ENCODE results near the gene CHST11. TPM values are rescaled to one million over a fixed set of nuclear protein-coding genes. Genes with fewer than 3 reads are reported as not detected.

Gene CHST11
- total RNA-seq, 1 donor: 10.8 TPM

DNA sequence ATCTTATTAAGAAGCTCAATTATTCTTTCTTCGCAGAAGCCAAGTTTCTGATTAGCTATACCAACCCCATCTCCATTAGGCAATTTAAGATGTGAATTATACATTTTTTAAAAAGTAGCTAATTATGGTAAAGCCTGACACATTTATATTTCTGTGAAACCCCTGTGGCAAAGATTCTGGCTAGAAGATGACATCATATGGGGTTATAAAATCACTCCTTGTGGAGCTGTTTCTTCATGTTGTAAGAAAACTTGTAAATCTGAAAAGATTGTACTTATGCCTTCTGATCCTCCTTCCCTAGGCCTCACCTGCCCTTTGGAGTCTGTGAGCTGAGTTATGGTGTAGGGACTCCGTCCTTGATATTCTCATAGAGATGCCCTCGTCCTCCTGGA is 78.1 kb downstream of the CHST11 start:
- TF ChIP-seq, protein P1, sequence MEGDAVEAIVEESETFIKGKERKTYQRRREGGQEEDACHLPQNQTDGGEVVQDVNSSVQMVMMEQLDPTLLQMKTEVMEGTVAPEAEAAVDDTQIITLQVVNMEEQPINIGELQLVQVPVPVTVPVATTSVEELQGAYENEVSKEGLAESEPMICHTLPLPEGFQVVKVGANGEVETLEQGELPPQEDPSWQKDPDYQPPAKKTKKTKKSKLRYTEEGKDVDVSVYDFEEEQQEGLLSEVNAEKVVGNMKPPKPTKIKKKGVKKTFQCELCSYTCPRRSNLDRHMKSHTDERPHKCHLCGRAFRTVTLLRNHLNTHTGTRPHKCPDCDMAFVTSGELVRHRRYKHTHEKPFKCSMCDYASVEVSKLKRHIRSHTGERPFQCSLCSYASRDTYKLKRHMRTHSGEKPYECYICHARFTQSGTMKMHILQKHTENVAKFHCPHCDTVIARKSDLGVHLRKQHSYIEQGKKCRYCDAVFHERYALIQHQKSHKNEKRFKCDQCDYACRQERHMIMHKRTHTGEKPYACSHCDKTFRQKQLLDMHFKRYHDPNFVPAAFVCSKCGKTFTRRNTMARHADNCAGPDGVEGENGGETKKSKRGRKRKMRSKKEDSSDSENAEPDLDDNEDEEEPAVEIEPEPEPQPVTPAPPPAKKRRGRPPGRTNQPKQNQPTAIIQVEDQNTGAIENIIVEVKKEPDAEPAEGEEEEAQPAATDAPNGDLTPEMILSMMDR (IDR thresholded peaks at IDR 0.05; ENCODE audit: insufficient read depth, low read length): no peak
- no peak overlapping the region for H3K4me3 ChIP-seq (ENCODE audit: low read depth, low read length)
- no peak for DNase-seq (ENCODE audit: low read depth)

DNA sequence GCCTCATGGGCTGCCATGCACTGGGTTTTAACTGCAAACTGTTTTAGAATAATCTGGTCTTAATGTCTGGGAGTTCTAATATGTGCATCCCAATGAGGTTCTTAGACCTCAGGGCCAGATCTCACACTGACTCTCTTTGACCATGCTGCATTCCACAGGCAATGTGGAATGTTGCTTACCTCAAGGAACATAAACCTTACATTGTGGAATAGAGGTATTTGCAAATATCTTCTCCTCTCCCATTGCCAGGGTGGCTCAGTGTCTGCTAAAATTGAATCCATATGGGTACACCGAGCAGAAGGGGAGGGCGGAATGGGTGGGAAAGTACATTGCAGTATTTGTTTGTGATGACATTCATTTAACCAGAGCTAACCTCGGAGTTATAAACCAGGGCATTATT is 78.6 kb downstream of the CHST11 start:
- TF ChIP-seq, protein P1 (IDR thresholded peaks at IDR 0.05; ENCODE audit: insufficient read depth, low read length): no peak
- DNase-seq (ENCODE audit: low read depth): peak; percentile 39
- H3K4me3 ChIP-seq (ENCODE audit: low read depth, low read length): no peak overlapping the region

DNA sequence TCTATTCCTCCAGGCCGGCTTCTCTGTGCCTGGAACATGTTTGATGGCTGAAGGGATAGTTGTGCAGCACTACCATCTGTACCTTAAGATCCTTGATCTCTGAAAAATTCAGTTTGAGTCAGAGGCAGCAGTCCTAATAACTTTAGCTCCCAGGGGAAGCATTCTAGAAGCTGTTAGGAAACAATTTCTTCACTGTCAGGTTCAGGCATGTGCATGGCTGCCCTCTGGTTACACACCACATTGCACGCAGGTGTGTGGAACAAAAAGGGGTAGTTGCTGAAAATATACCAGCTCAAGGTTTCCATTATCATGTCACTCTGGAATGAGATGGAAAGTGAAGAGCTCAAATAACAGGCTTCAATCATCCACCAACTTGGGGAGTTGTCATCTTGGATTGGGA is 80.1 kb downstream of the CHST11 start:
- no peak for DNase-seq (ENCODE audit: low read depth)
- TF ChIP-seq, protein P1 (IDR thresholded peaks at IDR 0.05; ENCODE audit: insufficient read depth, low read length): no peak
- H3K4me3 ChIP-seq (ENCODE audit: low read depth, low read length): no peak overlapping the region

DNA sequence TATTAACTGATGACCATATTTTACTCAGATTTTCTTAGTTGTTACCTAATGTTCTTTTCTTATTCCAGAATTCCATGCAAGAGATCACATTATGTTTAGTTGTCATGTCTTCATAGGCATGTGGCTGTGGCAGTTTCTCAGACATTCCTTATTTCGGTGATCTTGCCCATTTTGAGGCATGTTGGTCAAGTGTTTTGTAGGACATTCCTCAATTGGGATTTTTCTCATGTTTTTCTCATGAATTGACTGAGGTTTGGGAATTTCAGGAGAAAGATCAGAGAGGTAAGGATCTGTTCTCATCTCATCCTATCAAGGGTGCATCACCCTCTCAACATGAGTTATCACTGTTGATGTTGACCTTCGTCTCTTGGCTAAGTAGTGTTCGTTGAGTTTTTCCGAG is 81.3 kb downstream of the CHST11 start:
- DNase-seq (ENCODE audit: low read depth): no peak
- no peak overlapping the region for H3K4me3 ChIP-seq (ENCODE audit: low read depth, low read length)
- TF ChIP-seq, protein P1 (IDR thresholded peaks at IDR 0.05; ENCODE audit: insufficient read depth, low read length): no peak

DNA sequence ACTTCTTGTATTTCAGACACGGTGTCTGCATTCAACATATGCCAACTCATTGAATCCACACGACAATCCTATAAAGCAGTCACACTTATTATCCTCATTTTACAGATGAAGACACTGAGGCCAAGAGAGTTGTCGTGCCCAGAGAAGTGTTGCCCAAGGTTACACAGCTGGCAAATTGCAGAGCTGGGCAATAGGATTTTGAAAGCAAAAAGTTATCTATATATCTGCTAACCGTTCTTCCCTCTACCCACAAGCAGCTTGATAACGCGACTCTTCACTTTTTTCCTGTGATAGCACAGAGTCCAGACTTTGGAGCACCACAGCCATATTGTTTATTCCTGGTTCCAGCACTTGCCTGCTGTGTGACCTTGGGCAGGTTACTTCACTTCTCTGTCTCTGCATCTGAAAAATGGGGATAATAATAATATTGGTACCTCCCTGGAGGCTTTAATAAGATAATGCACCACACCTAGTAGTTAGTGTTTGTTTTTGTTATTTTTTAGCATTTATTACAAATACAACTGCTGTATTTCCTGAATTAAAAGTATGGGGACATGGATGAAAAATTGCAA is 82.2 kb downstream of the CHST11 start:
- TF ChIP-seq, protein P1 (IDR thresholded peaks at IDR 0.05; ENCODE audit: insufficient read depth, low read length): no peak
- DNase-seq (ENCODE audit: low read depth): no peak
- no peak overlapping the region for H3K4me3 ChIP-seq (ENCODE audit: low read depth, low read length)

DNA sequence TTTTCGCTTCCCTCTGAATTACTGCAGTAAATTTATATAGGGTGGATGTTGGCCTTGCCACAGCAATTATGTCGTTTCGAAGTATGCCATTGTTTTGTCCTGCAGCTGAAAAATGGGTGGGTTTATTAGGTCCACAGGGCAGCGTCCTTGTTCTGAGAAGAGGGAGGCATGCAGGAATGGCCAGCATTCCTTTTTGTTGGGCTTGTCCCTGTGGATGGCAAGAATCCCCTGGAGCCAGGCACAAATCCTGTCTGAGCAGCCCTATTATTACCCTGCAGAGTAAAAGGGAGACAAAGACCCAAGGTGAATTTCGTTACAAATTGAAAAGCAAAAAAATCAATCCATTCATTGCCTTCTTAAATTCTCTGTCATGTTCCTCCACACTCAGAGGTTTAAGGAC is 88.1 kb downstream of the CHST11 start:
- no peak for DNase-seq (ENCODE audit: low read depth)
- no peak overlapping the region for H3K4me3 ChIP-seq (ENCODE audit: low read depth, low read length)
- TF ChIP-seq, protein P1 (IDR thresholded peaks at IDR 0.05; ENCODE audit: insufficient read depth, low read length): no peak

DNA sequence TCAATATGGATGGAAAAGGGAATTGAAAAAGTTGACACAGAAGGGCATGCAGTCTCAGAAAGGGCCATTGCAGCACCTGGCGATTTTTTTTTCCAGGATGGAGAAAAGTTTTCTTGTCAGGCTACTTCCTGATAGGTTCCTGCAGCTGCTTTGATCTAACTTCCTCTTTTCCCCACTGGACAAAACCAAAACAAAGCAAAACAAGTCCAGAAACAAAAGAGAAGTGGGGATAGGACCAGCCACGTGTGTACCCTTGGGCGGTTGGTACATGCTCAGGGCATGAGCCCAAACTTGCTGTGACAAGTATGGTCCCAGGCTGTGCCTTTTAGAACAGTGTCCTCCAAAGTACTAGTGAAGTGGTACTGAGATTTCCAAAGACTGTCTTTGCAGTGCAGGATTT is 89.8 kb downstream of the CHST11 start:
- TF ChIP-seq, protein P1 (IDR thresholded peaks at IDR 0.05; ENCODE audit: insufficient read depth, low read length): no peak
- DNase-seq (ENCODE audit: low read depth): no peak
- H3K4me3 ChIP-seq (ENCODE audit: low read depth, low read length): no peak overlapping the region
